Liver (tissue), 9 donors: ENCODE results near the gene ZNRF4. TPM values are rescaled to one million over a fixed set of nuclear protein-coding genes. Genes with fewer than 3 reads are reported as not detected.

Source experiments
- DNase-seq: peaks from one replicate; pipeline ENCODE4 v3.0.0-alpha.2; 2017; ENCODE audit warnings: low spot score
- H3K27ac ChIP-seq, 2 donors: one replicate each; pipeline ENCODE4 v1.7.0; 2013; ENCODE audit warnings: inconsistent platforms in 2 of 2, low read length in 2 of 2, control low read depth in 1 of 2, low read depth in 1 of 2, mild to moderate bottlenecking in 1 of 2
- H3K27me3 ChIP-seq, 4 donors: one replicate each; pipeline versions ENCODE4 v1.6.1 to v1.7.0; 2013; ENCODE audit warnings: low read length in 3 of 4, inconsistent platforms in 1 of 4, mild to moderate bottlenecking in 1 of 4, moderate library complexity in 1 of 4; ENCODE audit not compliant: control insufficient read depth in 4 of 4, insufficient read depth in 4 of 4
- H3K36me3 ChIP-seq, 4 donors: one replicate each; pipeline versions ENCODE4 v1.6.1 to v1.7.0; 2013; ENCODE audit warnings: low read length in 3 of 4, mild to moderate bottlenecking in 3 of 4, low read depth in 1 of 4, moderate library complexity in 1 of 4; ENCODE audit not compliant: control insufficient read depth in 4 of 4, insufficient read depth in 3 of 4
- H3K4me1 ChIP-seq, 4 donors: one replicate each; pipeline versions ENCODE4 v1.6.1 to v1.7.0; 2013; ENCODE audit warnings: low read length in 3 of 4, mild to moderate bottlenecking in 3 of 4, moderate library complexity in 1 of 4; ENCODE audit not compliant: control insufficient read depth in 4 of 4, insufficient read depth in 4 of 4
- H3K4me3 ChIP-seq, 3 donors: one replicate each; pipeline versions ENCODE4 v1.6.1 to v1.7.0; 2013; ENCODE audit warnings: low read length in 3 of 3, control low read depth in 1 of 3, low read depth in 1 of 3, mild to moderate bottlenecking in 1 of 3
- H3K9ac ChIP-seq, 2 donors: one replicate each; pipeline ENCODE4 v1.7.0; 2013; ENCODE audit warnings: low read length in 2 of 2, mild to moderate bottlenecking in 2 of 2, moderate library complexity in 2 of 2, control low read depth in 1 of 2, low read depth in 1 of 2
- H3K9me3 ChIP-seq, 4 donors: one replicate each; pipeline versions ENCODE4 v1.6.1 to v1.7.0; 2013; ENCODE audit warnings: low read length in 3 of 4; ENCODE audit not compliant: control insufficient read depth in 4 of 4
- ATF3 ChIP-seq: IDR thresholded peaks from 2 replicates; pipeline ENCODE4 v1.6.1; 2016; ENCODE audit warnings: antibody characterized with exemption
- EGR1 ChIP-seq, 2 donors: IDR thresholded peaks; 2 replicates each; pipeline ENCODE4 v1.6.1; 2016 to 2018; ENCODE audit warnings: antibody characterized with exemption in 2 of 2, low read depth in 2 of 2
- FOXA2 ChIP-seq: IDR thresholded peaks from 2 replicates; pipeline ENCODE4 v1.6.1; 2016; ENCODE audit warnings: antibody characterized with exemption
- GABPA ChIP-seq, 2 donors: IDR thresholded peaks in 1 of 2; conservative IDR thresholded peaks in 1 of 2; 2 replicates each; pipeline ENCODE4 v1.6.1; 2016; ENCODE audit warnings: antibody characterized with exemption in 2 of 2, mild to moderate bottlenecking in 1 of 2, moderate library complexity in 1 of 2
- HNF4A ChIP-seq, 2 donors: conservative IDR thresholded peaks; 2 replicates each; pipeline ENCODE4 v1.6.1; 2016; ENCODE audit warnings: antibody characterized with exemption in 2 of 2, mild to moderate bottlenecking in 2 of 2
- HNF4G ChIP-seq: IDR thresholded peaks from 2 replicates; pipeline ENCODE4 v1.6.1; 2016; ENCODE audit warnings: antibody characterized with exemption
- JUND ChIP-seq, 2 donors: IDR thresholded peaks; 2 replicates each; pipeline ENCODE4 v1.6.1; 2016; ENCODE audit warnings: antibody characterized with exemption in 2 of 2
- MAX ChIP-seq: IDR thresholded peaks from 2 replicates; pipeline ENCODE4 v1.6.1; 2016; ENCODE audit warnings: antibody characterized with exemption
- NR2F2 ChIP-seq: IDR thresholded peaks from 2 replicates; pipeline ENCODE4 v1.6.1; 2016; ENCODE audit warnings: antibody characterized with exemption
- RAD21 ChIP-seq, 2 donors: IDR thresholded peaks; 2 replicates each; pipeline ENCODE4 v1.6.1; 2016; ENCODE audit warnings: antibody characterized with exemption in 2 of 2, mild to moderate bottlenecking in 2 of 2
- REST ChIP-seq: IDR thresholded peaks from 2 replicates; pipeline ENCODE4 v1.6.1; 2016; ENCODE audit warnings: antibody characterized with exemption, mild to moderate bottlenecking
- RXRA ChIP-seq, 2 donors: IDR thresholded peaks; 2 replicates each; pipeline ENCODE4 v1.6.1; 2017 to 2018; ENCODE audit warnings: antibody characterized with exemption in 2 of 2, mild to moderate bottlenecking in 1 of 2
- SP1 ChIP-seq: IDR thresholded peaks from 2 replicates; pipeline ENCODE4 v1.6.1; 2018; ENCODE audit warnings: antibody characterized with exemption, mild to moderate bottlenecking
- TAF1 ChIP-seq: conservative IDR thresholded peaks from 2 replicates; pipeline ENCODE4 v1.6.1; 2016; ENCODE audit warnings: antibody characterized with exemption, mild to moderate bottlenecking
- YY1 ChIP-seq: IDR thresholded peaks from 2 replicates; pipeline ENCODE4 v1.6.1; 2016; ENCODE audit warnings: antibody characterized with exemption, mild to moderate bottlenecking
- ZBTB33 ChIP-seq: IDR thresholded peaks from 2 replicates; pipeline ENCODE4 v1.6.1; 2016; ENCODE audit warnings: antibody characterized with exemption
- WGBS: extraction: QIAGEN DNeasy Blood & Tissue Kit; methylation state at CpG from one replicate; pipeline ENCODE4 v1.1.7; 2013; 5-methylcytosine and 5-hydroxymethylcytosine counted together
- polyA plus RNA-seq, 2 donors: library from polyadenylated mRNA; stranded (reverse) in 1 of 2; unstranded in 1 of 2; fragments of 200-250 nt in 1 of 2; fragments of >200 nt in 1 of 2; fragmentation: Nextera tagmentation in 1 of 2; extraction: Ambion mirVana in 1 of 2; gene quantifications; one replicate each; pipeline versions ENCODE4 v1.2.1 to v1.2.3, GENCODE V29; 2013 to 2015
- total RNA-seq, 2 donors: library from RNA; depleted of rRNA; stranded (reverse); fragments of >200 nt; gene quantifications; one replicate each; pipeline ENCODE4 v1.2.3, GENCODE V29; 2014
- TF ChIP-seq, protein P1 (sequence below): fragments of 150-350 bp; IDR thresholded peaks from 2 replicates; pipeline ENCODE4 v1.5.1; 2017; ENCODE audit warnings: improper control_type of control experiment, low read depth, low read length; ENCODE audit not compliant: missing input control
- donor health status: healthy.
- donor health status: healthy.
- donor health status: healthy.
- donor health status: healthy.
- donor health status: healthy.

The ZNRF4 gene
- total and polyA plus RNA-seq, 4 donors, result not detected

DNA sequence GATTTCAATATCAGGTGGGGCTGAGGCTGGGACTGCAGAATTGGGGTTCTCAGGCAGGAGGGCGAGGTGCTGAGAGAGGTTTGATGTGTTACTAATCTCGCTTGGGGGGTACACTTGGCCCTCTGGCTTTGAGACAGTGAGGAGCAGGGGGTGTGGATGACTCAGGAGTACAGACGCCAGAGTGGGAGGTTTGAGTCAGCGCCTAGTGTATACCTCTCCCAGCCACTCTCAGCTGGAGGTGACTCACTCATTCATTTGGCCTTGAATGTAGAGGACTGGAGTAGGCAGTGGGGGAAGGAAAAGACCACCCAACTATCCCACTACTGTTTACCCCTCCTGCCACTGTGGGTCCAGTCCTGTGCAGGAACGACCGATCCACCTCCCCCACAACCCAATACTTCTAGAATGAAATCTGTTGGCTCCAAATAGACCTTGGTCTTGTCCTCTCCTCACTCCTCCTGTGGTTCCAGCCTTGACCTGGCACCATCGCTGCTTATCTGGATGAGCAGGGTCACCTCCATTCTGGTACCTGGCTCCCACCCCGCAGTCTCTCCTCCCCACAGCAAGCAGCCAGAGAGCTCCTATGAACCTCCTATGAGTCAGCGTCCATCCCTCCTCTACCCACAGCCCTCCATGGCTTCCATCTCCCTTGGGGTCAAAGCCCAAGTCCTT, 20.1 kb upstream of the ZNRF4 start:
- Histone ChIP-seq H3K4me1 (no peaks in the 10 kb centered on the region), H3K36me3 (no peaks in the 10 kb centered on the region), H3K27ac (no peak overlapping the region), H3K27me3 (no peaks in the 10 kb centered on the region), H3K9me3 (no peaks in the 10 kb centered on the region), H3K4me3 (no peak overlapping the region), H3K9ac (no peak overlapping the region)
- no peak for DNase-seq
- no peak for TF ChIP-seq NR2F2
- no peak for TF ChIP-seq FOXA2
- no peak for TF ChIP-seq EGR1 (IDR thresholded peaks at IDR 0.05; ENCODE audit: low read depth in 2 of 2)
- no peak for TF ChIP-seq YY1
- TF ChIP-seq, protein P1, sequence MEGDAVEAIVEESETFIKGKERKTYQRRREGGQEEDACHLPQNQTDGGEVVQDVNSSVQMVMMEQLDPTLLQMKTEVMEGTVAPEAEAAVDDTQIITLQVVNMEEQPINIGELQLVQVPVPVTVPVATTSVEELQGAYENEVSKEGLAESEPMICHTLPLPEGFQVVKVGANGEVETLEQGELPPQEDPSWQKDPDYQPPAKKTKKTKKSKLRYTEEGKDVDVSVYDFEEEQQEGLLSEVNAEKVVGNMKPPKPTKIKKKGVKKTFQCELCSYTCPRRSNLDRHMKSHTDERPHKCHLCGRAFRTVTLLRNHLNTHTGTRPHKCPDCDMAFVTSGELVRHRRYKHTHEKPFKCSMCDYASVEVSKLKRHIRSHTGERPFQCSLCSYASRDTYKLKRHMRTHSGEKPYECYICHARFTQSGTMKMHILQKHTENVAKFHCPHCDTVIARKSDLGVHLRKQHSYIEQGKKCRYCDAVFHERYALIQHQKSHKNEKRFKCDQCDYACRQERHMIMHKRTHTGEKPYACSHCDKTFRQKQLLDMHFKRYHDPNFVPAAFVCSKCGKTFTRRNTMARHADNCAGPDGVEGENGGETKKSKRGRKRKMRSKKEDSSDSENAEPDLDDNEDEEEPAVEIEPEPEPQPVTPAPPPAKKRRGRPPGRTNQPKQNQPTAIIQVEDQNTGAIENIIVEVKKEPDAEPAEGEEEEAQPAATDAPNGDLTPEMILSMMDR, result no peak
- no peak for TF ChIP-seq TAF1
- no peak for TF ChIP-seq GABPA (IDR thresholded peaks at IDR 0.05 in 1 of 2, conservative IDR thresholded peaks at IDR 0.05 in 1 of 2)
- TF ChIP-seq HNF4A (conservative IDR thresholded peaks at IDR 0.05), result no peak
- no peak for TF ChIP-seq REST
- no peak for TF ChIP-seq HNF4G
- no peak for TF ChIP-seq RAD21 (IDR thresholded peaks at IDR 0.05)
- TF ChIP-seq ZBTB33, result no peak
- TF ChIP-seq MAX, result no peak
- TF ChIP-seq RXRA (IDR thresholded peaks at IDR 0.05), result no peak
- WGBS, result 77% methylated on average over 9 of the region's 9 CpGs

GRCh38 chr19:5435642-5436017, 19.6 kb upstream of the ZNRF4 start:
- no peak overlapping the region for H3K27ac ChIP-seq
- 77% methylated on average over 7 of the region's 7 CpGs for WGBS
- no peaks in the 10 kb centered on the region for H3K36me3 ChIP-seq
- no peaks in the 10 kb centered on the region for H3K9me3 ChIP-seq
- H3K4me1 ChIP-seq, result no peaks in the 10 kb centered on the region
- no peak for TF ChIP-seq REST
- no peak for TF ChIP-seq SP1
- TF ChIP-seq GABPA (IDR thresholded peaks at IDR 0.05 in 1 of 2, conservative IDR thresholded peaks at IDR 0.05 in 1 of 2), result no peak
- no peak for TF ChIP-seq RXRA (IDR thresholded peaks at IDR 0.05)
- no peak for TF ChIP-seq YY1
- no peak for TF ChIP-seq TAF1
- TF ChIP-seq HNF4G, result no peak
- no peak for TF ChIP-seq MAX
- TF ChIP-seq ATF3, result no peak
- TF ChIP-seq HNF4A (conservative IDR thresholded peaks at IDR 0.05), result no peak
- TF ChIP-seq JUND (IDR thresholded peaks at IDR 0.05), result no peak
- no peak overlapping the region for H3K9ac ChIP-seq
- no peak for DNase-seq
- H3K4me3 ChIP-seq, result no peak overlapping the region
- no peaks in the 10 kb centered on the region for H3K27me3 ChIP-seq
